ENCODE results near the gene CDK2.

The CDK2 gene

GRCh38 chr12:56011509-56012090 is 45.0 kb downstream of the CDK2 start:
- DNase-seq (ENCODE audit: low read depth, low spot score), result no peak

GRCh38 chr12:56013482-56013881 is 46.9 kb downstream of the CDK2 start:
- no peak for DNase-seq (ENCODE audit: low read depth, low spot score)

GRCh38 chr12:56014205-56014604 is 47.6 kb downstream of the CDK2 start:
- DNase-seq (ENCODE audit: low read depth, low spot score), result peak; percentile 20

- no peak for DNase-seq (ENCODE audit: low read depth, low spot score)
These were observed 50.6 kb downstream of the CDK2 start for GRCh38 chr12:56017181-56017580.

- no peak for DNase-seq (ENCODE audit: low read depth, low spot score)
These were observed 51.7 kb downstream of the CDK2 start for GRCh38 chr12:56018356-56018755.

- peak; percentile 57 for DNase-seq (ENCODE audit: low read depth, low spot score)
These were observed 54.0 kb downstream of the CDK2 start, which contains the start of gene IKZF4 for GRCh38 chr12:56020423-56021184. Gene IKZF4 (plus strand): TSS chr12:56021043. CDS start chr12:56021494, 451 bp downstream.

GRCh38 chr12:56021889-56022497 is 55.4 kb downstream of the CDK2 start:
- DNase-seq (ENCODE audit: low read depth, low spot score), result peak; percentile 26

Measured in astrocyte of the hippocampus (primary cell).